HG03571 (cell line): Measurements from ENCODE around the gene AIPL1.

Source experiments
- ATAC-seq: cut with Tn5 transposase; IDR thresholded peaks from one replicate; pipeline ENCODE4 v1.9.1; 2021; ENCODE audit not compliant: unreplicated experiment

AIPL1 gene

GRCh38 chr17:6468051-6468790, 33.3 kb upstream of the AIPL1 start:
- no peak for ATAC-seq

DNA sequence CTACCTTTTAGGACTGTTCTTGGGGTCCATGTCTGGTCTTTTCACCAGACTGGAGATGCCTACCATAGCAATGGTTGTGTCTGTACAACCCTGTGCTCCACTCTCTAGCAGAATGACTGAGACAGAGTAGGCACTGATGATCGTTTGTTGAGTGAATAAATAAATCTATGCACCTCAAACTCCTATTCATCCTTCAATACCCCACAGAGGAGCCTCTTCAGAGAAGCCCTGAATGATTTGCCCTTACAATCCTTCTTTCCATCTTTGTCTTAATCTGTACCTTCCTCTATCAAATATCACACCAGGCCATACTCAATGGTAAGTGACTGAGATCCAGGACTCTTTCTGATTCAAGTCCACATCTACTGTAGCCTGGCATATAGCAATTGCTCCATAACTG, 32.6 kb upstream of the AIPL1 start:
- no peak for ATAC-seq

DNA sequence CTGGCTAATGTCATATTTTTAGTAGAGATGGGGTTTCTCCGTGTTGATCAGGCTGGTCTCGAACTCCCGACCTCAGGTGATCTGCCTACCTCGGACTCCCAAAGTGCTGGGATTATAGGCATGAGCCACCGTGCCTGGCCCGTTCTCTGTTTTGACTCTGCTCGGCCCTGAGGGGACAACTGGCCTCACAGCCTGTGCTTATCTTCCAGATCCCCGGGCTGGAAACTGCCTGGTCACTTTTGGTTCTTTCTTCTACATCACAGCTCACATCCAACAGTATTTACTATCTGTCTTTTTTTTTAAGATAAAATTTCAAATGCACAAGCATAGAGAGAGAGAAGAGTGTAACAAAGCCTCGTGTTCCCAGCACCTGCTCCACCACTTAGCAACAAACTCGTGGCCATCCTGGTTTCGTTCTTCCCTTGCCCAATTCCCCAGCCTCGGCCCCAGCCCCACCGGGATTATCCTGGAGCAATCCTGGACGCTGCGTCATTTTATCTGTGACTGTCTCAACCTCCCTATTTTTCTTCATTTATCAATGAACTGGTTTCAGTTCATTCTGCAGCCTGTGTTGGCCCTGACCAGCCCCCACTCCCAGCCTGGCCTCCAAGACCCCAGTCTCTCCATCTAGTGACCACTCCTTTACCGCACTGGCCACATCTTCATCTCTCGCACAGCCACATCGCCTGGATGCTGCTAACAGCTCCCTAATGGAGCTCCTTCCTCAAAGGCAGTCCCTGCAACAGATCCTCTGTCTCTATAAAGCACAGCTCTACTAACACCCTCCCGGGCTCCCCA, 30.5 kb upstream of the AIPL1 start:
- ATAC-seq: no peak

DNA sequence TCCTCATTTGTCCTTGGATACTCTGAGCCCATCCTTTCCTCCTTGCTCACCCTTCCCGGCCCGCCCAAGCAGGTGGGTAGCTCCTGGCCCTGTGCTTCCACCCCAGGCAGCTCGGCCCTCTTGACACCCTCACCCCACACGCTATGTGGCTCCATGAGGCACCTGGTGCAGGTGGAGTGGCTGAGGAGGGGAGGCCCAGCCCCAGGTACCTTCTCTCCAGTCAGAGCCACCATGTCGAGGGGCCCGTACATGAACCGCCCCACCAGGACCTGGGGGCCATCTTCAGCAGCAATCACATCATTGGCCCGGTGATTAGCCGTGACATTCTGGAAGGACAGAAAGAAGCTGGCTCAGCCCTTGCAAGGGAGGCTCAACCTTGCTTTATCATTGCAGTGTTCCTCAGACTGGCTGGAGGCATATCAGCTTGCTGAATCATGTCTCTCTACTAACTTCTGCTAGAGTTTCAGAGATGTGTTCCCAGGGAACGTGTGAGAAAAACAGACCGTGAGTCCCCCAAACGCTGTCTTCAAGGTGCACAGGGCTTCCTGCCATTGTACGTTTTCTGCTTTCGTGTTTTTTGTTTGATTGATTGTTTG, 29.6 kb upstream of the AIPL1 start:
- ATAC-seq: no peak

GRCh38 chr17:6463616-6464445, 28.9 kb upstream of the AIPL1 start:
- ATAC-seq: no peak

DNA sequence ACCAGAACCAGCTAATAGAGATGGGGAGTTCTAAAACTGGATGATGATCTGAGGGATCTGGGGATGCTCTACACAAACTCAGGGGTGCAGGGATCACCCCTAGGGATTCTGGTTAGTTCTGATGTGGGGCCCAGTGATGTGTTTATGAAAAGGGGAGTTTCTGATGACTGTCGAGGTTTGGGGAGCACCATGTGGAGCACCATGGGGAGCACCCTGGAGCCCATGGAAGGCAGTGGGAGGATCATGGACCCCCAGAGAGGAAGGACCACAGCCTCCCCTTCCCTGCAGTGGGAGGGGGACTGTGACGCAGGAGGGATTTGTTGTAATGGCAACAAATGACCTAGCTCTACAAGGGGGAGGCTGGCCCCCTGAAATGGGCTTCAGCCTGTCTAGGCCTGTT, 27.8 kb upstream of the AIPL1 start:
- ATAC-seq: no peak

DNA sequence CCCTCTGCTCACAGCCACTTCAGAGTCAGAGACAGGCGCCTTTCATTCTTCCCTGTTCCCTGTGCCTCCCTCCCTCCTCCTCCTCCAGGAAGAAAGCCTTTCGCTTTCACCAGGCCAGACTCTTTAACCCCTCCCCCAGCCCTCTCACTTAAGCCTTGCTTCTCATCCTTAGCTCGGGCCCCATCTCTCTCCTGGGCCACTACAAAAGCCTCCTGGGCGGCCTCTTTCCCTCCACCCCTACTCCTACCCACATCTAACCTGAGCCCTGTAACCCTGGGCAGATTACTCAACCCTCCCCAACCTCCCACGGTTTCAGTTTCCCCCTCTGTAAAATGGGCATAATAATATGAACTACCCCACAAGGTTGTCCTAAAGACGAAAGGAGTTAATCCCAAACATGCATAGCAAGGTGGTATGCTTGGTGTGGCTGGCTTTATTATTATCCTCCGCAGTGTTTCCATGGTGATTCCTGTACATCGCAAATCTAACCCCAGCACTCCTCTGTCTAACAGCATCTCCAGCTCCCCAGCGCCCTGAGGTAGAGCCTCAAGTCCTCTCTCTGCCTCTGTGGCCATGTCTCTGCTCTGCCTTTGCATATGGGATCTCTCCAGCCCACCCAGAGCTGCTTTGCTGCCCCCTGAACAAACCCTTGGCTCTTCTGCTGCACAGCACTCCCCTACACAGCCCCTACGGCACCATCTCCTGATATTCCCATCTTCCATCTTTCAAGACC, 27.0 kb upstream of the AIPL1 start:
- ATAC-seq: no peak

DNA sequence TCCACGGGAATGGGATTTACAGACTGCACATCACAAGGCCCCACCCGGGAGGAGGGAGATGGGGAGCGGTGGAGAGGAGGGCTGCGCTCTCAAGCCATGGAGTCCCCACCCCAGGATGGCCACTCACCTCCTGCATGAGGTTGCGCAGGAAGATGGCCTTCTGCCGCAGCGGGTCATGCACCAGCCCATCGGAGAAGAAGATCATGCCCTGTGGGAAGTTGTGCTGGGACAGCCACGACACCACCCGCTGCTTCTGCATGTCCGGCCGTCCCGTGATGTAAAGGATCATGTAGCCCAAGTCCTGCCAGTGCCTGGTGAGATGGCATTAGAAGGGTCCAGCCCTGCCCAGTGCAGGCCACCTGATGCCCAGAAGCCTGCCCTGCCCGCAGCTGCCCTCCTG, 26.3 kb upstream of the AIPL1 start:
- no peak for ATAC-seq

- ATAC-seq: no peak
These were observed 25.7 kb upstream of the AIPL1 start for GRCh38 chr17:6460531-6461161.

- no peak for ATAC-seq
These were observed 23.6 kb upstream of the AIPL1 start for GRCh38 chr17:6458460-6458950.

- no peak for ATAC-seq
These were observed 23.0 kb upstream of the AIPL1 start for GRCh38 chr17:6457688-6458459.

DNA sequence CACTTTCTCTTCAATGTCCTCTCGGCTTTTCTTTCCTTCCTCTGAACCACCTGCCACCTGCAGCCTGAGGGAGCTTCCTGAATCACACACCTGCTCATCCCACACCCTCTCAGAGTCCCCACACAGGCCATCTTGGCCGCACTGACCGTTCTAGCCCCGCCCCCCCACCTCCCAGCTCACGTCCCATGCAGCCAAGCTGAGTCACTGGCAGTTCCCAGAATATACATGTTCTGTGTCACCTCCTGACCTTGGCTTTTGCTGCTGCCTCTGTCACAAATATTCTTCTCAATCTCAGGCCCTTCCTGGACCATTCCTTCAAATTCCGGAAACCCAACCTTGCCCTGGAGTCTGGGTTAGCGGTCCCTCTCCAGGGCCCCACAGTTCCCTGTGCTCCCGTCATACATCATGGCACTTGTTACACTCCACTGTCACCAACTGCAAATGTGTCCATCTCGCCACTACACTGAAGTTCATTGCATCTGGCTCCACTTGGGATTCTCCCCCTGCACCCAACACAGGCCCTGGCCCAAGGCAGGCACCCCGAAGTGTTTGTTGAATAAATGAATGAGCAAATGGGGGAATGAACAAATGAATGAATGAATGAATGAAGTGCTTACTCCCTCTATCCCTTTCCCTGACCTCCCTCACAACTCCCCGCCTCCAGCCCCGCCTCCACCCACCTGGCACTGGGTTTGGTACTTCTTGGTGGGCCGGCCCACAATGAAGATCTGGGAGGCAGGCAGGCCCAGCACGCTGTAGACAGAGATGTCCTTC, 22.2 kb upstream of the AIPL1 start:
- no peak for ATAC-seq

- ATAC-seq: no peak
These were observed 21.4 kb upstream of the AIPL1 start for GRCh38 chr17:6456321-6456720.

DNA sequence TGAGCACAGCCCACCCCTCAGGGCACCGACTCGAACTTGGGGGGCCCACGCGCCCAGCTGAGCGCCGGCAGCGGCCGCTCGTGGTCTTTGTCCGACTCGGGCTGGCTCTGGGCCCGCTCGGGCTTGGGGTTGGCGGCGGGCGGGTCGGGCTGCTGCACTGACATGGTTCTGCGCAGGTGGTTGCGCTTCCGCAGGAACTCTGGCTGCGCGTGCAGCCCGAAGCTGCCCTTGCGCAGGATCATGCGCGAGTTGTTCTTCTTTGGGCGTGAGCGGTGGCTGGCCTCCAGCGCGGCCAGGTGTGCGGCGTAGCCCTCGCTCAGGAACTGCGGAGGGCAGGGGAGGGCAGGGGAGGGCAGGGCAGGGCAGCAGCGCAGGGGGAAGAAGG, 20.4 kb upstream of the AIPL1 start:
- ATAC-seq: no peak

GRCh38 chr17:6454495-6455320, 19.8 kb upstream of the AIPL1 start:
- ATAC-seq: no peak

DNA sequence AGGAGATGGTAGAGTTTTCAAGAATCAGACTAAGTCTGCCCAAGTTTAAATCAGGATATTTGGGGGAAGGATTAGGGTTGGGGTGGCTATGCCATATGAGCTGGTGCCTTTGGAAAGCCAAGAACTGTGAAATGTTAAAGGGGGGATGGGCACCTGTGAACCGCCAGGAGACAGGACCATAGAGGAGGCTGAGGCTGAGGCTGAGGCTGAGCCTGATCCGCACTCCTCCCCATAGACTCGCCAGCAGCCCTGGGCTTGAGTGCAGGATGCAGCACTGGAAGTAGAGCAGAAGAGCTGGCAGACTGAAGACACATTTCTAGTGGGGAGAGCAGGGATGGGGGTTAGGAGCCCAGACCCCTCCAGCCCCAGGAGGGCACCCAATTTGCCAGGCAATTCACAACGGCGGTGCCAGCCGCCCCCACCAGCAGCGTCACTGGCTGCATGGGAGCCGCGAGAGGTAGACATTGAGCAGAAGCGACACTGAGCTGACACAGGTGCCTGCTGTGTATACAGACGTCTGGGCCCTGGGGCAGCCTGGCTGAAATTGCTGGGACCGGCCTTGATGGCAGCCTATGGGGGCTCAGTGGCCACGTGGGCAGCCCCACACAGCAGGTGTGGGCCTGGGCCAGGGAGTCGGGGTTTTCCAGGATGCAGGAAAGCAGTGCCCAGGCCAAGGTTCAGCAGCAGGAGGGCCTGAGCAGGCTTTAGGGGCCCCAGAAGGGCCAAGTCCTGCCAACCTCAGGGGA, 18.5 kb upstream of the AIPL1 start:
- ATAC-seq: no peak
